HCT116 (cell line): ENCODE results near the gene HEPACAM2. TPM values are rescaled to one million over a fixed set of nuclear protein-coding genes. Genes with fewer than 3 reads are reported as not detected.

Source experiments
- ATAC-seq: fragments of 200-7000 bp; cut with Tn5 transposase; 2 replicates; pipeline ENCODE4 v1.9.1; 2020; ENCODE audit warnings: mild to moderate bottlenecking, moderate library complexity
- BruUV-seq: library from RNA; stranded (reverse); fragments of 400-500 nt; replicated peaks from 2 replicates; lab custom pipeline; 2021; lab: Mats Ljungman, UMichigan
- CTCF ChIA-PET: fragments of 300-600 bp; sonication (Branson Sonifier 250); formaldehyde crosslinking; loops from one replicate; lab custom pipeline; 2021; ENCODE audit warnings: antibody characterized with exemption; lab: Charles Lee
- POLR2A ChIA-PET: fragments of 300-600, 350-600 bp; sonication (Branson Sonifier 250); formaldehyde crosslinking; loops from one replicate; lab custom pipeline; 2021; ENCODE audit warnings: antibody characterized with exemption; lab: Charles Lee
- RAD21 ChIA-PET, 2 experiments: fragments of 300-600 bp; sonication (Branson Sonifier 250); formaldehyde crosslinking; loops; one replicate each; lab custom pipeline; 2023; ENCODE audit warnings: low total read pairs in 2 of 2; ENCODE audit not compliant: uncharacterized antibody in 2 of 2, unreplicated experiment in 2 of 2, low non-redundant PET in 1 of 2; lab: Charles Lee
- DNase-seq: peaks from one replicate; pipeline ENCODE4 v3.0.0-alpha.2; 2010; ENCODE audit warnings: low read depth, low spot score
- H2AFZ ChIP-seq: fragments of 200-600 bp; shearing (Covaris generic), sonication (generic); 2 replicates; pipeline ENCODE4 v1.6.1; 2017; ENCODE audit warnings: low read depth, mixed run types, mixed read lengths, antibody characterized with exemption, low read length; ENCODE audit not compliant: poor library complexity, severe bottlenecking
- H3K27ac ChIP-seq: 2 replicates; pipeline ENCODE4 v1.5.1; 2012; ENCODE audit warnings: low read depth, low read length
- H3K27me3 ChIP-seq: fragments of 200-600 bp; sonication (generic); 2 replicates; pipeline ENCODE4 v1.6.1; 2016; ENCODE audit warnings: mixed run types, low read length, mixed read lengths; ENCODE audit not compliant: insufficient read depth
- H3K36me3 ChIP-seq, 2 experiments: fragments of 200-500 bp in 1 of 2; fragments of 200-600 bp in 1 of 2; sonication (Bioruptor generic) in 1 of 2; sonication (generic) in 1 of 2; 2 replicates each; pipeline versions ENCODE4 v1.5.1 to v1.6.1; 2014 to 2016; ENCODE audit warnings: low read length in 2 of 2, inconsistent platforms in 1 of 2, mixed read lengths in 1 of 2, mixed run types in 1 of 2; ENCODE audit not compliant: insufficient read depth in 2 of 2, control insufficient read depth in 1 of 2
- H3K4me1 ChIP-seq, 2 experiments: fragments of 200-600 bp in 1 of 2; sonication (generic) in 1 of 2; 2 replicates each; pipeline versions ENCODE4 v1.5.1 to v1.6.1; 2012 to 2017; ENCODE audit warnings: low read length in 2 of 2, inconsistent platforms in 1 of 2, mild to moderate bottlenecking in 1 of 2, mixed read lengths in 1 of 2, mixed run types in 1 of 2, moderate library complexity in 1 of 2; ENCODE audit not compliant: insufficient read depth in 2 of 2, control insufficient read depth in 1 of 2
- H3K4me2 ChIP-seq: fragments of 200-600 bp; sonication (generic); 2 replicates; pipeline ENCODE4 v1.6.1; 2017; ENCODE audit warnings: mixed run types, low read length, mixed read lengths
- H3K4me3 ChIP-seq, 2 experiments: fragments of 200-600 bp in 1 of 2; sonication (generic) in 1 of 2; replicated peaks in 1 of 2; 2 replicates each; pipeline ENCODE4 v1.5.1; 2011 to 2016; ENCODE audit warnings: low read length in 2 of 2, control low read depth in 1 of 2, low read depth in 1 of 2, mild to moderate bottlenecking in 1 of 2, mixed read lengths in 1 of 2, mixed run types in 1 of 2
- H3K79me2 ChIP-seq: fragments of 200-600 bp; sonication (generic); 2 replicates; pipeline ENCODE4 v1.6.1; 2017; ENCODE audit warnings: mild to moderate bottlenecking, mixed run types, low read length, moderate library complexity, mixed read lengths; ENCODE audit not compliant: insufficient read depth
- H3K9ac ChIP-seq: fragments of 200-600 bp; sonication (generic); 2 replicates; pipeline ENCODE4 v1.6.1; 2016; ENCODE audit warnings: low read length, mixed read lengths
- H3K9me2 ChIP-seq: fragments of 200-600 bp; sonication (generic), shearing (Covaris generic); 2 replicates; pipeline ENCODE4 v1.6.1; 2017; ENCODE audit warnings: mixed run types, mild to moderate bottlenecking, moderate library complexity; ENCODE audit not compliant: insufficient read depth
- H3K9me3 ChIP-seq, 2 experiments: fragments of 200-500 bp in 1 of 2; fragments of 200-600 bp in 1 of 2; sonication (Bioruptor generic) in 1 of 2; sonication (generic) in 1 of 2; 2 replicates each; pipeline ENCODE4 v1.6.1; 2014 to 2017; ENCODE audit warnings: low read length in 2 of 2, mixed read lengths in 2 of 2, inconsistent platforms in 1 of 2, low read depth in 1 of 2, mild to moderate bottlenecking in 1 of 2, mixed run types in 1 of 2, moderate library complexity in 1 of 2; ENCODE audit not compliant: control insufficient read depth in 1 of 2, insufficient read depth in 1 of 2
- H4K20me1 ChIP-seq: fragments of 200-600 bp; sonication (generic), shearing (Covaris generic); 2 replicates; pipeline ENCODE4 v1.6.1; 2017; ENCODE audit warnings: mixed run types, mild to moderate bottlenecking, moderate library complexity; ENCODE audit not compliant: insufficient read depth
- CEBPB ChIP-seq: IDR thresholded peaks from 2 replicates; pipeline ENCODE4 v1.6.1; 2012; ENCODE audit warnings: low read depth
- FOSL1 ChIP-seq: IDR thresholded peaks from 2 replicates; pipeline ENCODE4 v1.6.1; 2012; ENCODE audit warnings: low read depth
- TCF7L2 ChIP-seq: IDR thresholded peaks from 2 replicates; pipeline ENCODE4 v1.7.0; 2011; ENCODE audit warnings: borderline replicate concordance, inconsistent platforms; ENCODE audit not compliant: insufficient read depth, insufficient read length; ENCODE audit errors: extremely low read depth
- ZFX ChIP-seq: fragments of 450-650 bp; IDR thresholded peaks from 2 replicates; pipeline ENCODE4 v1.6.1; 2017
- intact Hi-C: fragments of 100-400 bp; cut with micrococcal nuclease; formaldehyde crosslinking; loops from 2 replicates; pipeline ENCODE4 v1.10.0; 2022
- total RNA-seq: library from RNA; stranded (reverse); gene quantifications from one replicate; pipeline ENCODE4 v1.2.1, GENCODE V29; 2021; ENCODE audit not compliant: unreplicated experiment
- TF ChIP-seq, protein P1 (sequence below): IDR thresholded peaks from 2 replicates; pipeline ENCODE4 v1.6.1; 2012; ENCODE audit warnings: low read depth
- TF ChIP-seq, protein P2 (sequence below), 3 experiments: fragments of 200-600 bp in 1 of 3; sonication (generic) in 1 of 3; IDR thresholded peaks in 2 of 3; conservative IDR thresholded peaks in 1 of 3; 2 replicates each; pipeline ENCODE4 v1.5.1; 2012 to 2017; ENCODE audit warnings: low read depth in 2 of 3, low read length in 2 of 3, antibody characterized with exemption in 1 of 3, borderline replicate concordance in 1 of 3, control low read depth in 1 of 3, mild to moderate bottlenecking in 1 of 3, mixed read lengths in 1 of 3, mixed run types in 1 of 3, moderate library complexity in 1 of 3; ENCODE audit not compliant: insufficient read depth in 1 of 3

Gene HEPACAM2
- total RNA-seq, 1 experiment from 2014 or later, result not detected

DNA sequence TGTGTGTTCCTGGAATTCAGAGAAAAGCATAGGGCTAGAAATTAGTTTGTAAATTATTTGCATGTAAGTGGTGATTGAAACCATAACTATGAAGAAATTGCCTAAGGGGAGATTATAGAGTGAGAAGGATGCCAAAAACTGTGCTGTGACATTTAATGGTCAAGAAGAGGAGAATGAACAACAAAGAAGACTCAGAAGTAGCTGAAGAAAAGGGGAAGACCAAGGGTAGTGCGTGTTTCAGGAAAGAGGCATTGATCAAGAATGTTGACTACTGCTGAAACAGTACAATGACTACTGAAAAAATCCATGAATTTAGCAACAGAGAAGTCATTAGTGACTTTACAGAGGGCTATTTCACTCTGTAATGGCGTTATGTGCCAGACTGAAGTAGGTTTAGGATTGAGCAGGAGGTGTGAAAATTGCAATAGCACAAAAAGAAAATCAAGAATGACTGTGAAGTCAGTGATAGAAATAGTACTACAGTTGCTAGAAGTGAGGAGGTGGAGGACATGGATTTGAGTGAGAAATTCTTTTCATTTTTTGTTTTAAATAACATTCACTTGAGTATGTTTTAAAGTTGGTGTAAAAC lies 49.2 kb downstream of the HEPACAM2 start:
- Histone ChIP-seq H3K27me3 (peaks cover 17% of the 10 kb centered on the region; the same call in 1 of the 2 replicates), H3K4me2 (no peak overlapping the region), H3K36me3 (no peaks in the 10 kb centered on the region), H3K9me2 (no peaks in the 10 kb centered on the region), H3K9ac (no peak overlapping the region), H4K20me1 (no peaks in the 10 kb centered on the region), H3K4me3 (no peak overlapping the region), H3K9me3 (no peaks in the 10 kb centered on the region), H3K79me2 (no peaks in the 10 kb centered on the region), H2AFZ (no peak overlapping the region), H3K27ac (no peak overlapping the region), H3K4me1 (no peaks in the 10 kb centered on the region)
- no peak for TF ChIP-seq TCF7L2
- TF ChIP-seq CEBPB, result no peak
- TF ChIP-seq ZFX, result no peak
- no peak for TF ChIP-seq FOSL1
- RAD21 ChIA-PET, result no interaction called here
- CTCF ChIA-PET, result no interaction called here
- ATAC-seq (no peak), DNase-seq (no peak)
- POLR2A ChIA-PET, result no interaction called here
- intact Hi-C loops, result loop anchor here (5.0 kb wide), 1 partner anchor 50 kb away; the partner anchor contains the start of gene HEPACAM2
- no TSS peak for BruUV-seq

DNA sequence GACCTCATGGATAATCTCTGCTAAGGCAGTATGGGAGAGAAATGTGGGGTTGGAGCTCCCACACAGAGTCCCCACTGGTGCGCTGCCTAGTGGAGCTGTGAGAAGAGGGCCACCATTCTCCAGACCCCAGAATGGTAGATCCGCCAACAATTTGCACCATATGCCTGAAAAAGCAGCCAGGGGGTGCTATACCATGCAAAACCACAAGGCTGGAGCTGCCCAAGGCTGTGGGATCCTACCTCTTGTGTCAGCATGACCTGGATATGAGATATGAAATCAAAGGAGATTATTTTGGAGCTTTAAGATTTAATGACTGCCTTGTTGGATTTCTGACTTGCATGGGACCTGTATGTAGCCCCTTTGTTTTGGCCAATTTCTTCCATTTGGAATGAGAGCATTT lies 51.0 kb downstream of the HEPACAM2 start:
- TF ChIP-seq, protein P1, sequence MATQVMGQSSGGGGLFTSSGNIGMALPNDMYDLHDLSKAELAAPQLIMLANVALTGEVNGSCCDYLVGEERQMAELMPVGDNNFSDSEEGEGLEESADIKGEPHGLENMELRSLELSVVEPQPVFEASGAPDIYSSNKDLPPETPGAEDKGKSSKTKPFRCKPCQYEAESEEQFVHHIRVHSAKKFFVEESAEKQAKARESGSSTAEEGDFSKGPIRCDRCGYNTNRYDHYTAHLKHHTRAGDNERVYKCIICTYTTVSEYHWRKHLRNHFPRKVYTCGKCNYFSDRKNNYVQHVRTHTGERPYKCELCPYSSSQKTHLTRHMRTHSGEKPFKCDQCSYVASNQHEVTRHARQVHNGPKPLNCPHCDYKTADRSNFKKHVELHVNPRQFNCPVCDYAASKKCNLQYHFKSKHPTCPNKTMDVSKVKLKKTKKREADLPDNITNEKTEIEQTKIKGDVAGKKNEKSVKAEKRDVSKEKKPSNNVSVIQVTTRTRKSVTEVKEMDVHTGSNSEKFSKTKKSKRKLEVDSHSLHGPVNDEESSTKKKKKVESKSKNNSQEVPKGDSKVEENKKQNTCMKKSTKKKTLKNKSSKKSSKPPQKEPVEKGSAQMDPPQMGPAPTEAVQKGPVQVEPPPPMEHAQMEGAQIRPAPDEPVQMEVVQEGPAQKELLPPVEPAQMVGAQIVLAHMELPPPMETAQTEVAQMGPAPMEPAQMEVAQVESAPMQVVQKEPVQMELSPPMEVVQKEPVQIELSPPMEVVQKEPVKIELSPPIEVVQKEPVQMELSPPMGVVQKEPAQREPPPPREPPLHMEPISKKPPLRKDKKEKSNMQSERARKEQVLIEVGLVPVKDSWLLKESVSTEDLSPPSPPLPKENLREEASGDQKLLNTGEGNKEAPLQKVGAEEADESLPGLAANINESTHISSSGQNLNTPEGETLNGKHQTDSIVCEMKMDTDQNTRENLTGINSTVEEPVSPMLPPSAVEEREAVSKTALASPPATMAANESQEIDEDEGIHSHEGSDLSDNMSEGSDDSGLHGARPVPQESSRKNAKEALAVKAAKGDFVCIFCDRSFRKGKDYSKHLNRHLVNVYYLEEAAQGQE, result no peak
- TF ChIP-seq, protein P2, sequence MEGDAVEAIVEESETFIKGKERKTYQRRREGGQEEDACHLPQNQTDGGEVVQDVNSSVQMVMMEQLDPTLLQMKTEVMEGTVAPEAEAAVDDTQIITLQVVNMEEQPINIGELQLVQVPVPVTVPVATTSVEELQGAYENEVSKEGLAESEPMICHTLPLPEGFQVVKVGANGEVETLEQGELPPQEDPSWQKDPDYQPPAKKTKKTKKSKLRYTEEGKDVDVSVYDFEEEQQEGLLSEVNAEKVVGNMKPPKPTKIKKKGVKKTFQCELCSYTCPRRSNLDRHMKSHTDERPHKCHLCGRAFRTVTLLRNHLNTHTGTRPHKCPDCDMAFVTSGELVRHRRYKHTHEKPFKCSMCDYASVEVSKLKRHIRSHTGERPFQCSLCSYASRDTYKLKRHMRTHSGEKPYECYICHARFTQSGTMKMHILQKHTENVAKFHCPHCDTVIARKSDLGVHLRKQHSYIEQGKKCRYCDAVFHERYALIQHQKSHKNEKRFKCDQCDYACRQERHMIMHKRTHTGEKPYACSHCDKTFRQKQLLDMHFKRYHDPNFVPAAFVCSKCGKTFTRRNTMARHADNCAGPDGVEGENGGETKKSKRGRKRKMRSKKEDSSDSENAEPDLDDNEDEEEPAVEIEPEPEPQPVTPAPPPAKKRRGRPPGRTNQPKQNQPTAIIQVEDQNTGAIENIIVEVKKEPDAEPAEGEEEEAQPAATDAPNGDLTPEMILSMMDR (IDR thresholded peaks at IDR 0.05 in 2 of 3, conservative IDR thresholded peaks at IDR 0.05 in 1 of 3; ENCODE audit: borderline replicate concordance in 1 of 3, insufficient read depth in 1 of 3, low read depth in 2 of 3, low read length in 2 of 3), result peak in 1 of 3 experiments; percentile 12; a peak in 1 of 6 replicates
- no peak overlapping the region for H3K4me2 ChIP-seq
- POLR2A ChIA-PET, result no interaction called here
- H3K36me3 ChIP-seq, result no peaks in the 10 kb centered on the region
- CTCF ChIA-PET, result no interaction called here
- H3K27ac ChIP-seq, result no peak overlapping the region
- ATAC-seq, result peak; percentile 32; the same call in 1 of the 2 replicates
- no peaks in the 10 kb centered on the region for H3K4me1 ChIP-seq
- no peaks in the 10 kb centered on the region for H4K20me1 ChIP-seq
- H3K79me2 ChIP-seq, result no peaks in the 10 kb centered on the region
- H3K27me3 ChIP-seq, result peaks cover 11% of the 10 kb centered on the region; the same call in 1 of the 2 replicates
- no peak for DNase-seq
- H3K9me3 ChIP-seq, result no peaks in the 10 kb centered on the region; a peak in 1 of 4 replicates
- no TSS peak for BruUV-seq
- no peak overlapping the region for H3K4me3 ChIP-seq
- H3K9me2 ChIP-seq, result no peaks in the 10 kb centered on the region
- intact Hi-C loops, result loop anchor here (5.0 kb wide), 1 partner anchor 52 kb away; the partner anchor contains the start of gene HEPACAM2
- RAD21 ChIA-PET, result no interaction called here
- no peak overlapping the region for H2AFZ ChIP-seq
- H3K9ac ChIP-seq, result no peak overlapping the region
